Fibroblast of mammary gland (primary cell): Measurements from ENCODE around the gene PIK3C2G.

Experiments
- DNase-seq: peaks from one replicate; pipeline ENCODE4 v3.0.0-alpha.2; 2010; ENCODE audit warnings: low read depth
- H3K4me3 ChIP-seq: 2 replicates; pipeline ENCODE4 v1.5.1; 2011; ENCODE audit warnings: low read depth, mild to moderate bottlenecking, low read length, moderate library complexity; ENCODE audit not compliant: control insufficient read depth
- CTCF ChIP-seq: conservative IDR thresholded peaks from 2 replicates; pipeline ENCODE4 v1.5.1; 2011; ENCODE audit warnings: low read depth, low read length, inconsistent platforms; ENCODE audit not compliant: control insufficient read depth, insufficient read depth

Gene PIK3C2G

GRCh38 chr12:18696971-18697602 is 435.8 kb downstream of the PIK3C2G start:
- DNase-seq, result peak; percentile 65
- H3K4me3 ChIP-seq, result no peak overlapping the region
- TF ChIP-seq CTCF, result no peak
